Tibial nerve (tissue), 4 donors: ENCODE measurements around the gene JPT2. TPM values are rescaled to one million over a fixed set of nuclear protein-coding genes. Genes with fewer than 3 reads are reported as not detected.

Experiments
- DNase-seq, 2 donors: peaks; one replicate each; pipeline ENCODE4 v3.0.0-alpha.2; 2019; ENCODE audit warnings: low spot score in 2 of 2
- H3K27ac ChIP-seq, 4 donors: fragments of 200-600 bp; sonication (generic) in 3 of 4; one replicate each; pipeline ENCODE4 v1.5.1; 2017 to 2019; ENCODE audit warnings: mild to moderate bottlenecking in 1 of 4
- H3K27me3 ChIP-seq, 2 donors: fragments of 200-600 bp; sonication (generic) in 1 of 2; one replicate each; pipeline versions ENCODE4 v1.5.1 to v1.6.0; 2017 to 2019
- H3K36me3 ChIP-seq, 3 donors: fragments of 200-600 bp; sonication (generic); one replicate each; pipeline ENCODE4 v1.5.1; 2018 to 2019
- H3K4me1 ChIP-seq, 4 donors: fragments of 200-600 bp; sonication (generic) in 3 of 4; one replicate each; pipeline ENCODE4 v1.5.1; 2017 to 2019
- H3K4me3 ChIP-seq, 4 donors: fragments of 200-600 bp; sonication (generic) in 3 of 4; one replicate each; pipeline ENCODE4 v1.5.1; 2017 to 2019; ENCODE audit warnings: mild to moderate bottlenecking in 1 of 4, moderate library complexity in 1 of 4
- H3K9me3 ChIP-seq, 4 donors: fragments of 200-600 bp; sonication (generic) in 3 of 4; one replicate each; pipeline ENCODE4 v1.5.1; 2017 to 2019
- CTCF ChIP-seq, 5 experiments: fragments of 200-600 bp in 3 of 5; fragments of 450-650 bp in 2 of 5; sonication (generic) in 3 of 5; IDR thresholded peaks; one replicate each; pipeline ENCODE4 v1.5.1; 2016 to 2019; ENCODE audit warnings: antibody characterized with exemption in 5 of 5, mild to moderate bottlenecking in 3 of 5, moderate library complexity in 2 of 5
- EP300 ChIP-seq, 2 donors: sonication (generic); formaldehyde crosslinking; IDR thresholded peaks; one replicate each; pipeline ENCODE4 v1.6.1; 2017; ENCODE audit warnings: antibody characterized with exemption in 2 of 2, mild to moderate bottlenecking in 1 of 2
- POLR2A ChIP-seq, 2 donors: fragments of 450-650 bp; IDR thresholded peaks; one replicate each; pipeline ENCODE4 v1.6.1; 2017; ENCODE audit warnings: antibody characterized with exemption in 2 of 2, mild to moderate bottlenecking in 2 of 2, moderate library complexity in 2 of 2
- WGBS, 2 donors: methylation state at CpG; one replicate each; pipeline ENCODE4 v1.1.5; 2018; 5-methylcytosine and 5-hydroxymethylcytosine counted together
- total RNA-seq, 4 donors: library from RNA; depleted of rRNA; stranded (reverse); fragments of >200 nt; gene quantifications; one replicate each; pipeline ENCODE4 v1.1.0, GENCODE V29; 2016

Gene JPT2
- total RNA-seq, 4 donors from 2014 or later: 15.0 to 28.9 (median 16.1) TPM

DNA sequence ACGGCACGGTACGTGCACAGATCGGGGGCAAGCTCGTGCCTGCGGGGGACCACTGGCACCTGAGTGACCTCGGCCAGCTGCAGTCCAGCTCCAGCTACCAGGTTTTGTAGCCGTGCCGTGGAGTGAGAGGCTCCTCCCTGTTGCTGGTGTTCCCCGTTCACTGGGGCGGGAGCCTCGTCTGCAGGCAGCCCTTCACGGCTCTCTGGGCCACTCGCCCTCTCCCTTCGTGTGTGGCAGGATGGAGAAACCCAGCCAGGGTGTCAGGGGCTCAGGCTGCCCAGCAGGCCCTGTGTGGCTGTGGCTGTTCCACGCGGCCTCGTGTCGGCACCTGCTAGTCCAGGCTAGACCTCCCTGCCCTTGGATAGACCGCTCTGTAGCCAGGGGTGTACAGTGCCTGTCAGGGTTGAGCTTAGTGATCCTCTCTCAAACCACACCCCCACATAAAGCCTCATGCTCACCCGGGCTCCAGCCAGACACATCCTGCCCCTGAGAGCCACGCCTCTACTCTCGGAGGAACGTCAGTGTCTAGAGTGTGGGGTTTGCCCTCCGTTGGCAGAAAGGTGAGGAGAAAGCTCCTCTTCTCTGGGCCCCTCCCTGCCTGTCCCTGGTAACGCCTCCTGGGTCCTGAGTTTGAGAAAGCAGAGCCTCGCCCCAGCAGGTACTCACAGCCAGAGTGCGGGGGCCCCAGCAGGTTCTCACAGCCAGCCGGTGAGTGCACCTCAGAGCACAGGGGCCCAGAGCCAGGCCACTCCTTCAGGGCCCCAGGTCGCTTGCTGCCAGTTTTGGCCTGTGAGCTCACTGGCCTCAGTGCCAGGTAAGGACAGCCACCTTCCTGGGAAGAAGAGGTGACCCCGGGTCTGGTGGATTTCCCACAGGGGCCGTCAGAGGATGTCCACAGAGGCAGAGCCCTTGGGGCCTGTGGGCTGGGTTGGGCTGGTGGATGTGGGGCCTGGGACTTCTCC lies 65.6 kb downstream of the JPT2 start:
- no peak for DNase-seq
- WGBS, 2 donors: 81 to 86% methylated on average over 17 to 24 of the region's 32 CpGs
- H3K9me3 ChIP-seq: no peaks in the 10 kb centered on the region
- no peak overlapping the region for H3K27ac ChIP-seq
- H3K27me3 ChIP-seq: no peaks in the 10 kb centered on the region
- no peaks in the 10 kb centered on the region for H3K4me1 ChIP-seq
- TF ChIP-seq EP300 (IDR thresholded peaks at IDR 0.05) (no peak), CTCF (IDR thresholded peaks at IDR 0.05) (no peak), POLR2A (IDR thresholded peaks at IDR 0.05) (no peak)
- no peak overlapping the region for H3K4me3 ChIP-seq
- peaks cover 6 to 85% (median 15%) of the 10 kb centered on the region in 3 donors for H3K36me3 ChIP-seq

- WGBS, 2 donors: 85 to 91% methylated on average over 23 to 24 of the region's 24 CpGs
- DNase-seq: no peak
These were observed 66.3 kb downstream of the JPT2 start for GRCh38 chr16:1744338-1744840.

DNA sequence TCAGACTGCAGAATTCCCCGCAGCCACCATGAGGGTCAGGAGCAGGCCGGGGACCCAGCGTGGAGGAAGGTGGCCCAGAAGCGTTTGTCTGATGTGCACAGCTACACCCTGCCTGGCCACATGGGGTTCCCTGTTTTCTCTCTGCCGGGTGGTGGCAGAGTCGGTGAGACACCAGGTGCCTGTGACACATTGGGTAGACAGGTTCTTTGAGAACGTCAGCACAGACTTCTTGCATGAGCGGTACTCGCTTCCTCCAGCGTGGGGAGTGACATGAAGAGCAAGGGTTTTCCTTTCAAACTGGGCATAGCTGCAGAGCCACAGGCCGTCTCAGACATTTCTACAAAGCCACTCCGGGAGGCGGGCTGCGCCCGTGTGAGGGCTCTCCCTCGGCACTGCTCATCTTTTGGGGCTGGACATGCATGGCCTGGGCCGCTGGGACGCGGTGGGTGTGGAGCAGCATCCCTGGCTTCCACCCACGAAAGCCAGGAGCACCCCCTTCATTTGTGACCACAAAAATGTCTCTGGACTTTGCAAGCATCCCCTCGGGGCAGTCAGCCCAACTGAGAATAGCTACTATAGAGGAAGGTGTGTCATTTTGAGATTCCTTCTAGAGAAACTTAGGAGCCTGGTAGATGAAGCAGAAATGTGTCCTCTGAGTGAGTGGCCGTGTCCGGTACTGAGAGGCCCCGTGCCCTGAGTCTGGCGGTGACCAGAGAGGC lies 67.3 kb downstream of the JPT2 start:
- WGBS, 2 donors: 81 to 86% methylated on average over 23 to 25 of the region's 25 CpGs
- H3K4me3 ChIP-seq: no peak overlapping the region
- DNase-seq: no peak
- H3K27me3 ChIP-seq: no peaks in the 10 kb centered on the region
- no peak overlapping the region for H3K27ac ChIP-seq
- H3K36me3 ChIP-seq: peaks cover 6 to 100% (median 25%) of the 10 kb centered on the region in 3 donors
- no peaks in the 10 kb centered on the region for H3K9me3 ChIP-seq
- TF ChIP-seq EP300 (IDR thresholded peaks at IDR 0.05) (no peak), CTCF (IDR thresholded peaks at IDR 0.05) (no peak), POLR2A (IDR thresholded peaks at IDR 0.05) (no peak)
- H3K4me1 ChIP-seq: no peaks in the 10 kb centered on the region

More at GRCh38 chr16:1744338-1744840, 66.3 kb downstream of the JPT2 start:
- Histone ChIP-seq H3K36me3 (peaks cover 6 to 92% (median 23%) of the 10 kb centered on the region in 3 donors), H3K27ac (no peak overlapping the region), H3K9me3 (no peaks in the 10 kb centered on the region), H3K4me3 (no peak overlapping the region), H3K27me3 (no peaks in the 10 kb centered on the region), H3K4me1 (no peaks in the 10 kb centered on the region)
- no peak for TF ChIP-seq EP300 (IDR thresholded peaks at IDR 0.05)
- TF ChIP-seq CTCF (IDR thresholded peaks at IDR 0.05): no peak
- TF ChIP-seq POLR2A (IDR thresholded peaks at IDR 0.05): no peak

GRCh38 chr16:1745900-1746692 lies 68.0 kb downstream of the JPT2 start:
- 86 to 89% methylated on average over 21 to 26 of the region's 29 CpGs for WGBS, 2 donors
- no peak for DNase-seq
- Histone ChIP-seq H3K4me3 (no peak overlapping the region), H3K27me3 (no peaks in the 10 kb centered on the region), H3K27ac (no peak overlapping the region), H3K9me3 (no peaks in the 10 kb centered on the region), H3K4me1 (no peaks in the 10 kb centered on the region), H3K36me3 (peaks cover 6 to 100% (median 18%) of the 10 kb centered on the region in 3 donors)
- TF ChIP-seq POLR2A (IDR thresholded peaks at IDR 0.05) (no peak), CTCF (IDR thresholded peaks at IDR 0.05) (no peak), EP300 (IDR thresholded peaks at IDR 0.05) (no peak)
